ENCODE data around the gene IQCF6. TPM values are rescaled to one million over a fixed set of nuclear protein-coding genes. Genes with fewer than 3 reads are reported as not detected.
"Not testable (repeated sequence)": the region's sequence is repeated elsewhere in the genome, so short reads cannot be mapped to it uniquely, and the experiment has no call there.

Gene IQCF6
- polyA plus RNA-seq, 1 donor: not detected

GRCh38 chr3:51759203-51759602, 19.8 kb downstream of the IQCF6 start:
- DNase-seq: no peak

DNA sequence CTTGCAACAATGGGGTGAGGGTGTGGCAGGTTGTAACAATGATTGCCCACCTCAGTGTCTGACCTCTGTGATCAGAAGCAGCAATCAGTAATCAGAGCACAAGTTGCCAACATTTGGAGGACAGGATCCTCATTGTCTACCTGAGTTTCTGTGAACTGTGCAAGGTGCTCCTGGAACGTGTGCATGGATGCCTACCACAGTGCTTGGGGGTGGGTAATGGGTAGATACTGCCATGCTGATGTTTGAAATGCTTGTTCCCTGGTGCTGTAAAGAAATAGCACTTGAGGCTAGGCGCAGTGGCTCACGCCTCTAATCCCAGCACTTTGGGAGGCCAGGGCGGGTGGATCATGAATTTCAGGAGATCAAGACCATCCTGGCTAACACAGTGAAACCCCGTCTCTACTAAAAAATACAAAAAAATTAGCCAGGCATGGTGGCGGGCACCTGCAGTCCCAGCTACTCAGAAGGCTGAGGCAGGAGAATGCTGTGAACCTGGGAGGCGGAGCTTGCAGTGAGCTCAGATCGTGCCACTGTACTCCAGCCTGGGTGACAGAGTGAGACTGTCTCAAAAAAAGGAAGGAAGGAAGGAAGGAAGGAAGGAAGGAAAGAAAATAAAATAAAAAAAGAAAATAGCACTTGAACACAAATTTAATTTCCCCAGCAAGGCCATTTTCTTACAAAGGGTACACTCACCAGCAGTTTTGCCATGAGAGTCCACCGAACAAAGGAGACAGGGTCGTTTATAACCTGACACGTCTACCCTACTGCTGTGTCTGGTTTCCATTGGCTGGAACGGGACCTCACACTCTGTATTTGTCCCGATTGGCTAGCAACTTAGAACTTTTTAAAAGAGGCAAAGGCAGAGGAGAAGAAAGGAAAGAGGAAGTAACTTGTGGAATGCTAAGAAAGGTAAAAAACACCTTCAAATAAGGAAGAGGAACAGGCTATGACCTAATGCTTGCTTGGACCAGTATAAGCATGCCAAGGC, 25.0 kb downstream of the IQCF6 start:
- not testable (repeated sequence) for DNase-seq

DNA sequence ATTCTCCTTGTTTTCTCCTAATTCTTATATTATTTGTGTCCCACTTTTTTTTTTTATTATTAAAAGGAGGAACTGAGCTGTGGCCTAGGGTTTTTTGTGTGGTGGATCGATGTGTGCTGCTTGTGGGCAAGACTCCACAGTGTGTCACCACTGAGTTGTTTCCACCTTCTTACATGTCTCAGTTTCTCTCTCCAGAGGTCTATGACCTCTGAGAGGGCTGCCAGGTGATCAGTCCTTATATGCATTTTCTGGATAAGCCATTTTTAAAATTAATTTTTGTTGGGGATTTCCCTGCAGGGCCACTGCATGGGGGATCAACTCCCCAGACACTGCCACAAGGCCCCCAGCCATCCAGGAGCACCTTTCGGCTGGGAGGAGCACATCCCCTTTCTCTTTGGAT, 27.8 kb downstream of the IQCF6 start:
- no peak for DNase-seq

DNA sequence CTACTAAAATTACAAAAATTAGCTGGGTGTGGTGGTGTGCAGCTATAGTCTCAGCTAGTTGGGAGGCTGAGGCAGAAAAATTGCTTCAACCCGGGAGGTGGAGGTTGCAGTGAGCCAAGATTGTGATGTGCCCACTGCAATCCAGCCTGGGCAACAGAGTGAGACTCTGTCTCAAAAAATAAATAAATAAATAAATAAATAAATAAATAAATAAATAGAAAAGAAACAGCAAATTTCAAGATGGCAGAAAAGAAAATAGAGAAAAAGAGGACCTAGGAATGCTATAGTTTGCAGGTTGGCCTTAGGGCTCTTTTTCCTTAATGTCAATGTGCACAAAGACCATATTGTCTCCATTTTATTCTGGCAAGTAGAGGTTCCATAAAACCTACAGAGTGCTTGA, 28.2 kb downstream of the IQCF6 start:
- DNase-seq: no peak

DNA sequence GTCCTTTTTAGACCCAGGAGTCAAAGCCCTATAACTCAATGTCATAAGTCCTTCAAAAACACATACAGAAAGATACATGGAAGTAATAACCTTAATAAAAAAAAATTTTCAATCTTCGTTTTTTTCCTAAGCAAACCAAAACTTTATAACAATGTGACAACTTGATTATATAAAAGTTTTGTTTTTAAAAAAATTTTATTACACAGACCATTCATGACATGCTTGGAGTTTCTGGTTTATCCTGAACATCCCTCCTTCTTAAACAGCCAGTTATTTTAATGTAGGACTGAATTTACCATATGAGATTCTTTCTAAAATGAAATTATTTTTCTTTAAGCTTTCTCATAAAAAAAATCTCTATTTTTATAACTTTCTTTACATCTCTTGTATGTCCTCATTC, 30.7 kb downstream of the IQCF6 start:
- no peak for DNase-seq

GRCh38 chr3:51747840-51748239, 31.2 kb downstream of the IQCF6 start:
- no peak for DNase-seq

DNA sequence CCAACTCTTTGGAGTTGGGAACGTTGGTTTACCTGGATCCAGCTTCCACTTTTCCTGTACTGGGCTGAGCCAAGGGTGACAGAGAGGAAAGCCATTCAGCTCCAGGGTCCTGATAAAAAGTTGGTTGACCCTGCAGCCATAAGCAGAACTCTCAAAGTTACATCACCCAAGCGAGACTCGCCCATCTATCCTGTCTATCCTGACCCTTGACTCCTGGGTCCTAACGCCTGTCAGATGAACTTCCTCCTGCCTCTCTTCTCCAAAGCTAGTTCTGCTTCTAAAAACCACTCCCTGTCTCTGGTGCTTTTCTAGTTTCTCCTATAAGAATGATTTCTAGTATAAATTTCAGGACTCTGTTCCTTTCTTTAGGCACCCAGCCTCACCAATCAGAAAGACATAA, 36.1 kb downstream of the IQCF6 start:
- peak; percentile 4 for DNase-seq

DNA sequence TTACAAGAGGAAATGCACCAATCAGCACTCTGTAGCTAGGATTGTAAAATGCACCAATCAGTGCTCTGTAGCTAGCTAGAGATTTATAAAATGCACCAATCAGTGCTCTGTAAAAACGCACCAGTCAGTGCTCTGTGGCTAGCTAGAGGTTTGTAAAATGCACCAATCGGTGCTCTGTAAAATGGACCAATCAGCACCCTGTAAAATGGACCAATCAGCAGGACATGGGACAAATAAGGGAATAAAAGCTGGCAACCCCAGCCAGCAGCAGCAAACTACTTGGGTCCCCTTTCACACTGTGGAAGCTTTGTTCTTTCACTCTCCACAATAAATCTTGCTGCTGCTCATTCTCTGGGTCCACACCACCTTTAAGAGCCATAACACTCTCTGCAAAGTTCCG, 36.7 kb downstream of the IQCF6 start:
- not testable (repeated sequence) for DNase-seq

DNA sequence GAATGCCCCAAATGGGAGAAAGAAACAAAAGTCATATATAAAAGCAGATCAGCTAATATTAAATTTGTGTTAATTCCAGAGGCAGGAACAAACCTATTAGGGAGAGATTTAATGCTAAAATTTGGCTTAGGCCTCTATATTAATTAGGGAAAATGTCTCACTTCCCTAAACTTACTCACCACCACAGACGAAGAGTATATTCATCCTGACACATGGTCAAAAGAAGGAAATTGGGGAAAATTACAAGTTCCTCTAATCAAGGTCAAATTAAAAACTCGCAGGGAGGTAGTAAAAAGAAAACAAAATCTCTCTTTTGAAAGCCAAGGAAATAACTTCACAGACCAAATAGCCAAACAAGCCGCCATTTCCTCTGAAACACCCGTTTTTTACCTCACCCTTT, 39.9 kb downstream of the IQCF6 start:
- no peak for DNase-seq

- DNase-seq: no peak
These were observed 43.1 kb downstream of the IQCF6 start for GRCh38 chr3:51735950-51736349.

DNA sequence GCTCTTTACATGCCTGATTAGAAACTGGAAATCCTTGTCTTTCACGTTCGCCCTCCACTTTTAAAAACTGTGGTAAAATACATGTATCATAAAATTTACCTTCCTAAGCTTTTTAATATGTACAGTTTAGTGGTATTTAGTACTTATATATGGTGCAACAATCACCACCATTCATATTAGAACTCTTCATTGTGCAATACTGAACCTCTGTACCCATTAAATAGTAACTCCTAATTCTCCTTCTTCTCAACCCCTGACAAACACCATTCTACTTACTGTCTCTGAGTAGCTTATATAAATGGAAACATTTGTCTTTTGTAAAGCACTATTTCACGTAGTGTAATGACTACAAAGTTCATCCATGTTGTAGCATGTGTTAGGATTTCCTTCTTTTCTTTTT, 44.0 kb downstream of the IQCF6 start:
- DNase-seq: no peak

GRCh38 chr3:51734572-51734907, 44.5 kb downstream of the IQCF6 start:
- DNase-seq: no peak

DNA sequence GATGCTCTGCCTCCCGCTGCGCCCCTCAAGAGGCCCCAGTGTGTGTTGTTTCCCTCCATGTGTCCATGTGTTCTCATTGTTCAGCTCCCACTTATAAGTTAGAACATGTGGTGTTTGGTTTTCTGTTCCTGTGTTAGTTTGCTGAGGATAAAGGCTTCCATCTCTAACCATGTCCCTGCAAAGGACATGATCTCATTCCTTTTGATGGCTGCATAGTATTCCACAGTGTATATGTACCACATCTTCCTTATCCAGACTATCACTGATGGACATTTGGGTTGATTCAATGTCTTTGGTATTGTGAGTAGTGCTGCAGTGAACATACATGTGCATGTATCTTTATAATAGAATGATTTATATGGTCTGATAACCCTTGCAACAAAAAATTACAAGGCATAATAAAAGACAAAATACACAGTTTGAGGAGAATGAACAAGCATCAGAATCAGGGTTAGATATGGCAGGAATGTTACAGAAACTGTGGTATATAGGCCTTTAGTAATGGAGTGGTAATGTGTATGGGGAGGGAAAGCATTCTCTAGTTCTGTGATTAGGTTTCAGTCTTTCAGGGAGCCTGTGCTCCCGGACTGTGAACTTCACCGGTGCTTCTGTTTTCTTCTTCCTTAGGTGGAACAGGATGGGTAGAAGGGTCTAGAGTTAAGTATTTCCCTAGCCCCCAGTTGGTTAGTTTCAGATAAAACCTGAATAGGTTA, 45.0 kb downstream of the IQCF6 start:
- DNase-seq: no peak

GRCh38 chr3:51729042-51729633, 49.9 kb downstream of the IQCF6 start:
- no peak for DNase-seq

Other genes starting within 250 kb of the IQCF6 start
- 10.8 TPM for gene RAD54L2, start 240.5 kb downstream of the IQCF6 start, polyA plus RNA-seq (ENCODE audit: insufficient read length)
- 28.9 TPM for gene TEX264, start 108.0 kb downstream of the IQCF6 start, polyA plus RNA-seq (ENCODE audit: insufficient read length)
- gene GRM2, start 72.2 kb downstream of the IQCF6 start, polyA plus RNA-seq (ENCODE audit: insufficient read length): 0.43 TPM
- not detected for gene IQCF2, start 82.4 kb upstream of the IQCF6 start, polyA plus RNA-seq (ENCODE audit: insufficient read length)
- gene IQCF5, start 96.4 kb upstream of the IQCF6 start, polyA plus RNA-seq (ENCODE audit: insufficient read length): not detected
- not detected for gene IQCF1, start 124.1 kb upstream of the IQCF6 start, polyA plus RNA-seq (ENCODE audit: insufficient read length)
- gene RRP9, start 162.7 kb upstream of the IQCF6 start, polyA plus RNA-seq (ENCODE audit: insufficient read length): 15.9 TPM
- gene PARP3, start 163.1 kb upstream of the IQCF6 start, polyA plus RNA-seq (ENCODE audit: insufficient read length): 7.4 TPM
- 0.67 TPM for gene GPR62, start 176.1 kb upstream of the IQCF6 start, polyA plus RNA-seq (ENCODE audit: insufficient read length)
- 64.7 TPM for gene PCBP4, start 188.2 kb upstream of the IQCF6 start, polyA plus RNA-seq (ENCODE audit: insufficient read length)
- gene ABHD14B, start 194.8 kb upstream of the IQCF6 start, polyA plus RNA-seq (ENCODE audit: insufficient read length): 22.3 TPM
- gene ABHD14A, start 195.8 kb upstream of the IQCF6 start, polyA plus RNA-seq (ENCODE audit: insufficient read length): 14.7 TPM
- gene ACY1, start 204.3 kb upstream of the IQCF6 start, polyA plus RNA-seq (ENCODE audit: insufficient read length): 19.3 TPM
- gene RPL29, start 216.7 kb upstream of the IQCF6 start, polyA plus RNA-seq (ENCODE audit: insufficient read length): 3,089 TPM